Activated CD8-positive, alpha-beta T cell treated with anti-CD3 and anti-CD28 coated beads for 36 hours (primary cell): ENCODE measurements around the gene JPH4. TPM values are rescaled to one million over a fixed set of nuclear protein-coding genes. Genes with fewer than 3 reads are reported as not detected.
"Not testable (repeated sequence)": the region's sequence is repeated elsewhere in the genome, so short reads cannot be mapped to it uniquely, and the experiment has no call there.

ENCODE experiments used
- ATAC-seq: fragments of 200-7000 bp; cut with Tn5 transposase; one replicate; pipeline ENCODE4 v1.10.0; 2021; ENCODE audit warnings: mild to moderate bottlenecking, moderate library complexity
- CTCF ChIA-PET: fragments of 350-600 bp; sonication (Branson Sonifier 250); formaldehyde crosslinking; loops from one replicate; lab custom pipeline; 2021; ENCODE audit warnings: antibody characterized with exemption; lab: Charles Lee
- POLR2A ChIA-PET: fragments of 350-600 bp; sonication (Branson Sonifier 250); formaldehyde crosslinking; loops from one replicate; lab custom pipeline; 2021; ENCODE audit warnings: antibody characterized with exemption; lab: Charles Lee
- DNase-seq: peaks from one replicate; pipeline ENCODE4 v3.0.0-alpha.2; 2020
- H3K27ac Mint-ChIP-seq: one replicate; pipeline ENCODE4 v1.8.0; 2021; ENCODE audit warnings: mild to moderate bottlenecking, mixed read lengths
- H3K27me3 Mint-ChIP-seq: one replicate; pipeline ENCODE4 v1.8.0; 2021; ENCODE audit warnings: mixed read lengths
- H3K36me3 Mint-ChIP-seq: one replicate; pipeline ENCODE4 v1.8.0; 2021; ENCODE audit warnings: low read depth, mixed read lengths
- H3K4me1 Mint-ChIP-seq: one replicate; pipeline ENCODE4 v1.8.0; 2021; ENCODE audit warnings: low read depth, mixed read lengths
- H3K4me3 Mint-ChIP-seq: one replicate; pipeline ENCODE4 v1.8.0; 2021; ENCODE audit warnings: mild to moderate bottlenecking, moderate library complexity, mixed read lengths
- H3K9me3 Mint-ChIP-seq: one replicate; pipeline ENCODE4 v1.8.0; 2021; ENCODE audit warnings: mixed read lengths
- intact Hi-C: fragments of 100-400 bp; cut with micrococcal nuclease; formaldehyde crosslinking; loops from one replicate; pipeline ENCODE4 v1.10.0; 2022
- total RNA-seq, 2 experiments: library from RNA; stranded (reverse); gene quantifications; one replicate each; pipeline ENCODE4 v1.2.3, GENCODE V29; 2021
- TF ChIP-seq, protein P1 (sequence below): fragments of 200-600 bp; IDR thresholded peaks from one replicate; pipeline ENCODE4 v1.8.0; 2022; ENCODE audit warnings: antibody characterized with exemption, mild to moderate bottlenecking

The JPH4 gene
- total RNA-seq, 2 experiments from 2014 or later: 0.25 to 0.51 TPM

DNA sequence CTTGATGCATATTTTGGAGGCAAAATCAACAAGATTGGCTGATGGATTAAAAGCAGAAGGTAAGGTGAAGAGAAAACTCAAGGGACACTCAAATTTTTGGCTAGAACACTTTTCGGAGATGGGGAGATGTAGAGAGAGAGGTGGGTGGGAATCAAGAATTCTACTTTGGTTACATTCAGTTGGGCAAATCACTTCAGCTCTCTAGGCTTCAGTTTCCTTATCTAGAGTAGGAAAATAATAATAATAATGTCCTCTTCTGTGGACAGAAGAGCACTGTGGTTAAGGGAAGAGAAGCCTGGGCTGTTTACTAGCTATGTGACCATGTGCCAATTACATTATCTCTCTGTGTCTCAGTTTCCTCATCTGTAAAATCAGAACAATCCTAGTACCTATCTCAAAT, 34.2 kb upstream of the JPH4 start:
- H3K4me3 Mint-ChIP-seq: no peak overlapping the region
- DNase-seq (no peak), ATAC-seq (no peak)
- peaks cover 5% of the 10 kb centered on the region for H3K36me3 Mint-ChIP-seq
- POLR2A ChIA-PET: interaction anchor here (1.0 kb wide), 1 partner anchor 10 kb away, joined by 3 read pairs; no protein-coding TSS in a partner anchor
- H3K9me3 Mint-ChIP-seq: peaks cover 14% of the 10 kb centered on the region
- no peak overlapping the region for H3K27ac Mint-ChIP-seq
- TF ChIP-seq, protein P1, sequence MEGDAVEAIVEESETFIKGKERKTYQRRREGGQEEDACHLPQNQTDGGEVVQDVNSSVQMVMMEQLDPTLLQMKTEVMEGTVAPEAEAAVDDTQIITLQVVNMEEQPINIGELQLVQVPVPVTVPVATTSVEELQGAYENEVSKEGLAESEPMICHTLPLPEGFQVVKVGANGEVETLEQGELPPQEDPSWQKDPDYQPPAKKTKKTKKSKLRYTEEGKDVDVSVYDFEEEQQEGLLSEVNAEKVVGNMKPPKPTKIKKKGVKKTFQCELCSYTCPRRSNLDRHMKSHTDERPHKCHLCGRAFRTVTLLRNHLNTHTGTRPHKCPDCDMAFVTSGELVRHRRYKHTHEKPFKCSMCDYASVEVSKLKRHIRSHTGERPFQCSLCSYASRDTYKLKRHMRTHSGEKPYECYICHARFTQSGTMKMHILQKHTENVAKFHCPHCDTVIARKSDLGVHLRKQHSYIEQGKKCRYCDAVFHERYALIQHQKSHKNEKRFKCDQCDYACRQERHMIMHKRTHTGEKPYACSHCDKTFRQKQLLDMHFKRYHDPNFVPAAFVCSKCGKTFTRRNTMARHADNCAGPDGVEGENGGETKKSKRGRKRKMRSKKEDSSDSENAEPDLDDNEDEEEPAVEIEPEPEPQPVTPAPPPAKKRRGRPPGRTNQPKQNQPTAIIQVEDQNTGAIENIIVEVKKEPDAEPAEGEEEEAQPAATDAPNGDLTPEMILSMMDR: no peak
- CTCF ChIA-PET: interaction anchor here (1.0 to 6.1 kb wide), 5 partner anchors 9 to 53 kb away, joined by 4 to 73 read pairs (median 5); no protein-coding TSS in a partner anchor
- intact Hi-C loops: no loop called here
- peaks cover 4% of the 10 kb centered on the region for H3K27me3 Mint-ChIP-seq
- peaks cover 34% of the 10 kb centered on the region for H3K4me1 Mint-ChIP-seq

DNA sequence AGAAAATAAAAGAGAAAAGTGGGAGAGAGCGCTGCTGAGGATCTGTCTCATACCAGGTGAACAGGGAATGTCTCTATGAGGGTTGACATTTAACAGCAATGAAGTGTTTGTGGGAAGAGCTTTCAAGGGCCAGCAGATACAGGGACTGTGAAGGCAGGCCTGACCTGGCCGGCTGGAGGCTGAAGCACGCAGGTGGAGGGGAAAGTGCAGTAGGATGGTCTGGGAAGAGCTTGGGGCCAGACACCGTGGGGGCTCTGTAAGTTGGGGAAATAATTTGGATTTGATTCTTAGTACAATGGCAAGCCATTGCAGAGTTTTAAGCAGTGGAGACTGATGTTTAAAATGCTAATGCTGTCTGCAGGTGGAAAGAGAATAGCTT, 33.8 kb upstream of the JPH4 start:
- TF ChIP-seq, protein P1: no peak
- Mint-ChIP-seq H3K27me3 (peaks cover 4% of the 10 kb centered on the region), H3K27ac (no peak overlapping the region), H3K9me3 (peaks cover 14% of the 10 kb centered on the region), H3K4me1 (peaks cover 36% of the 10 kb centered on the region), H3K4me3 (no peak overlapping the region), H3K36me3 (peaks cover 5% of the 10 kb centered on the region)
- intact Hi-C loops: no loop called here
- POLR2A ChIA-PET: interaction anchor here (1.0 kb wide), 1 partner anchor 9 kb away, joined by 3 read pairs; no protein-coding TSS in a partner anchor
- ATAC-seq (no peak), DNase-seq (no peak)
- CTCF ChIA-PET: interaction anchor here (1.0 to 6.1 kb wide), 6 partner anchors 10 to 52 kb away, joined by 4 to 73 read pairs (median 5); no protein-coding TSS in a partner anchor

DNA sequence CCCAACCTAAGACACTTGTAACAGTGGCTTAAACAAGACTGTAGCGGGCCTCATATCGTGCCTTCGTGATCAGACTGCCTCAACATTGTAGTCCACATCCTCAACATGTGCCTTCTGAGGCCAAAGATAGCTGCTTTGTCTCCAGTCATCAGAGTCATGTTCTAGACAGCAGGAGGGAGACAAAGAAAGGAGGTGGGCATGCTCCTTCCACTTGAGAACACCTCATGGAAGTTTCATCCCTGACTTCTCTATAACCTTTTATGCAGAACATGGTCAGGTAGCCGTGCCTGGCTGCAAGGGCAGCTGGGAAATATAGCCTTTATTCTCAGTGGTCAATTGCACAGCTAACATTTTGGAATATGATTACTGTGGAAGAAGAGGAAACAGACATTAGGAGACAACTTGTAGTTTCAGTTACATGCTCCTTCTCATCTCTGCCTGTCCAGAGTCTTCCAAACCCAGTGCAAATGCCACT, 32.3 kb upstream of the JPH4 start:
- H3K4me1 Mint-ChIP-seq: peaks cover 49% of the 10 kb centered on the region
- H3K4me3 Mint-ChIP-seq: no peak overlapping the region
- intact Hi-C loops: no loop called here
- peaks cover 3% of the 10 kb centered on the region for H3K27me3 Mint-ChIP-seq
- DNase-seq (no peak), ATAC-seq (no peak)
- TF ChIP-seq, protein P1: no peak
- CTCF ChIA-PET: interaction anchor here (1.0 to 6.1 kb wide), 8 partner anchors 9 to 320 kb away, joined by 3 to 73 read pairs (median 4); no protein-coding TSS in a partner anchor
- POLR2A ChIA-PET: no interaction called here
- H3K27ac Mint-ChIP-seq: peak overlapping the region; percentile 92
- H3K9me3 Mint-ChIP-seq: peaks cover 14% of the 10 kb centered on the region
- H3K36me3 Mint-ChIP-seq: peaks cover 5% of the 10 kb centered on the region

DNA sequence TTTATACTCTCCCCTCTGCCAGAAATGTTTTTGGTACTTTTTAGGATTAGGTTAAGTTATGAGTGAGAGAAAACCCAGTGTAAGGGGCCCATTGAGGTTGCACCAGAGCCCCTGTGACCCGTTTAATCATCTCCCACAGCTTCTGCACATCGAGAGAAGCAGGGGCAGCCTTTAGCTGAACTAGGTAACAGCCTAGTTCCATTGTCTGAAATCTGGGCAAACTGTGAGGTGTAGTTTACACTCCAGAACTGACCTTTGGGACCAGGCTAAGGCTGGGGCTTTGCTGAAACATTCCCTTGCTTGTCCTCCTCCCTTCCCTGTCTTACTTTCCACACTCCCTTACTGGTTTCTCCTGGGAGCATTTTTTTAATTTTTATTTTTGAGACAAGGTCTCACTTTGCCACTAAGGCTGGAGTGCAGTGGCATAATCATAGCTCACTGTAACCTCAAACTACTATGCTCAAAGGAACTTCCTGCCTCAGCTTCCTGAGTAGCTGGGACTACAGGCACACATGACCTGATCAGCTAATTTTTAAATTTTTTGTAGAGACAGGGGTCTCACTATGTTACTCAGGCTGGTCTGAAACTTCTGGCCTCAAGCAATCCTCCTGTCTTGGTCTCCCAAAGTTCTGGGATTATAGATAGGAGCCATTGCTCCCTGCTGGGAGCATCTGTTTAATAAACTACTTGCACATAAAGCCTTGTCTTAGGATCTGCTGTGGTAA, 31.7 kb upstream of the JPH4 start:
- TF ChIP-seq, protein P1: no peak
- CTCF ChIA-PET: interaction anchor here (1.0 to 6.1 kb wide), 7 partner anchors 8 to 320 kb away, joined by 3 to 73 read pairs (median 3); no protein-coding TSS in a partner anchor
- intact Hi-C loops: no loop called here
- DNase-seq (no peak), ATAC-seq (no peak)
- Mint-ChIP-seq H3K4me3 (no peak overlapping the region), H3K36me3 (peaks cover 5% of the 10 kb centered on the region), H3K27ac (peak overlapping the region; percentile 92), H3K27me3 (no peaks in the 10 kb centered on the region), H3K4me1 (peaks cover 50% of the 10 kb centered on the region), H3K9me3 (peaks cover 14% of the 10 kb centered on the region)
- POLR2A ChIA-PET: no interaction called here

DNA sequence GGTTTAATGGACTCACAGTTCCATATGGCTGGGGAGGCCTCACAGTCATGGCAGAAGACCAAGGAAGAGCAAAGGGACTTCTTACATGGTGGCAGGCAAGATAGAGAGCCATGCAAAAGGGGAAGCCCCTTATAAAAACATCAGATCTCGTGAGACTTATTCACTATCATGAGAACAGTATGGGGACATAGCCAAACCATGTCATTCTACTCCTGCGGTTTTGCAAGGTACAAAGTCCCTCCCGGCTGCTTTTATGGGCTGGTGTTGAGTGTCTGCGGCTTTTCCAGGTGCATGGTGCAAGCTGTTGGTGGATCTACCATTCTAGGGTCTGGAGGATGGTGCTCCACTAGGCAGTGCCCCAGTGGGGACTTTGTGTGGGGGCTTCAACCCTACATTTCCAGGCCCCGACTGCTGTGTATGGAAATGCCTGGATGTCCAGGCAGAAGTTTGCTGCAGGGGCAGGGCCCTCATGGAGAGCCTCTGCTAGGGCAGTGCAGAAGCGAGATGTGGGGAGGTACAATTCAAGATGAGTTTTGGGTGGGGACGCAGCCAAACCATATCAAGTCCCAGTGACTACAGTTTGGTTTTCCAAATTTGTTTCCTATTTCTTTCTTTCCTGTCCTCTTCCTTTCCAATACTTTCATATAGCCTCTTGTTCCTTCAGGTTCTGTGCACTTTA, 31.0 kb upstream of the JPH4 start:
- POLR2A ChIA-PET, DNase-seq: not testable (repeated sequence)

More for the DNA sequence above, 31.0 kb upstream of the JPH4 start:
- peak overlapping the region; percentile 92 for H3K27ac Mint-ChIP-seq
- H3K36me3 Mint-ChIP-seq, H3K4me3 Mint-ChIP-seq, H3K27me3 Mint-ChIP-seq, ATAC-seq, intact Hi-C loops: not testable (repeated sequence)
- CTCF ChIA-PET: interaction anchor here (0.7 to 6.1 kb wide), 2 partner anchors 21 to 23 kb away, joined by 3 to 73 read pairs; no protein-coding TSS in a partner anchor
- H3K4me1 Mint-ChIP-seq: peaks cover 50% of the 10 kb centered on the region
- H3K9me3 Mint-ChIP-seq: peaks cover 14% of the 10 kb centered on the region
